NCI-H187 treated with DMSO at 0.1 percent for 48 hours (cell line): ENCODE data around the gene ERAP2.
A peak's percentile ranks its signal among the peaks of the same experiment; 100 is the strongest.
"Not testable (repeated sequence)": the region's sequence is repeated elsewhere in the genome, so short reads cannot be mapped to it uniquely, and the experiment has no call there.

Experiments used
- DNase-seq: peaks from one replicate; lab custom pipeline; 2025; lab: John Stamatoyannopoulos, UW

The ERAP2 gene, protein sequence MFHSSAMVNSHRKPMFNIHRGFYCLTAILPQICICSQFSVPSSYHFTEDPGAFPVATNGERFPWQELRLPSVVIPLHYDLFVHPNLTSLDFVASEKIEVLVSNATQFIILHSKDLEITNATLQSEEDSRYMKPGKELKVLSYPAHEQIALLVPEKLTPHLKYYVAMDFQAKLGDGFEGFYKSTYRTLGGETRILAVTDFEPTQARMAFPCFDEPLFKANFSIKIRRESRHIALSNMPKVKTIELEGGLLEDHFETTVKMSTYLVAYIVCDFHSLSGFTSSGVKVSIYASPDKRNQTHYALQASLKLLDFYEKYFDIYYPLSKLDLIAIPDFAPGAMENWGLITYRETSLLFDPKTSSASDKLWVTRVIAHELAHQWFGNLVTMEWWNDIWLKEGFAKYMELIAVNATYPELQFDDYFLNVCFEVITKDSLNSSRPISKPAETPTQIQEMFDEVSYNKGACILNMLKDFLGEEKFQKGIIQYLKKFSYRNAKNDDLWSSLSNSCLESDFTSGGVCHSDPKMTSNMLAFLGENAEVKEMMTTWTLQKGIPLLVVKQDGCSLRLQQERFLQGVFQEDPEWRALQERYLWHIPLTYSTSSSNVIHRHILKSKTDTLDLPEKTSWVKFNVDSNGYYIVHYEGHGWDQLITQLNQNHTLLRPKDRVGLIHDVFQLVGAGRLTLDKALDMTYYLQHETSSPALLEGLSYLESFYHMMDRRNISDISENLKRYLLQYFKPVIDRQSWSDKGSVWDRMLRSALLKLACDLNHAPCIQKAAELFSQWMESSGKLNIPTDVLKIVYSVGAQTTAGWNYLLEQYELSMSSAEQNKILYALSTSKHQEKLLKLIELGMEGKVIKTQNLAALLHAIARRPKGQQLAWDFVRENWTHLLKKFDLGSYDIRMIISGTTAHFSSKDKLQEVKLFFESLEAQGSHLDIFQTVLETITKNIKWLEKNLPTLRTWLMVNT

DNA sequence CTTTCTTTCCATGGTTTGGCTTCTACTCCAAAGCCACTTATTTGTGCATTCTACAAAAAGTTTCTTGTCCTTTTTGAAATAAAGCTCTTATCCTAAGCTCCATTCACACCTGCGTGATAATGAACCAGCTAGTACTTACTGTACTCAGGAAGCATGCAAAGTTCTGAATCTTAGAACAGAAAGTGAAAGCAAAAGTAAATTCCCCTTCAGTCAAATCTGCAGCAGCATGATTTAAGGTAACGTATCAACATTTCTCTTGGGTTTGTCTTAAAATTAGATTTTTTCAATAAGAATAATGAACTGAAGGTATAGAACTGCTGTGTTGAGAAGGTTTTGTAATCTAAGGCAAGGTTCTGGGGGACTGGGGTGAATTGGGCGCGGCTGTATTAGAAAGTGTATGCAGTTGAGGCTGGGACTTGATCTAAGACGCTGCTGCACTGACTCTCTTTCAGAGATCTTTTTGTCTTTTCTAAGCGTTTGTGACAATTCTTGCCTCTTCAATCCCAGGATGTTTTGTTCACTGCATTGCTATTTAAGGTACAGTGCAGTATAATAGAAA is at the start of gene ERAP2:
ERAP2 (plus strand) TSS at position 209 of the 559 bp plus-strand sequence. CDS start 3,186 bp downstream, outside the sequence.
- no peak for DNase-seq

DNA sequence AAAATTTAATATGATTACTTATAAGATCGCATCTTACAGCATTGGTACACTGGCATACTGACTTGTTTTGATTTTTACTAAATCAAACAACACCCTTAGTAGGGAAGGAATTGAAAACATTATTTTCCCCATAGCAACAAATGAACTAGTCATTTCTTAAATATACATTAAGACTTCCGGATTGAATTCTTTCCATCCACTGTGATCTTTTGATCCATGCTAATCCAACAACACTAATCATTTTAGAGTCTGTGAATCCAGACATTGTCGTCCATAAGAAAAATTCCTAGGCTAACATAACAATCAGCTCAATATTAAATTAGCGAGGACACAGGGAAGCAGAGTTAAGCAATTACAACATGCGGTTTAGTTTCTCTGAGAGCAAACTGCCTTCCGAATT is 47.0 kb upstream of the ERAP2 start:
- no peak for DNase-seq

DNA sequence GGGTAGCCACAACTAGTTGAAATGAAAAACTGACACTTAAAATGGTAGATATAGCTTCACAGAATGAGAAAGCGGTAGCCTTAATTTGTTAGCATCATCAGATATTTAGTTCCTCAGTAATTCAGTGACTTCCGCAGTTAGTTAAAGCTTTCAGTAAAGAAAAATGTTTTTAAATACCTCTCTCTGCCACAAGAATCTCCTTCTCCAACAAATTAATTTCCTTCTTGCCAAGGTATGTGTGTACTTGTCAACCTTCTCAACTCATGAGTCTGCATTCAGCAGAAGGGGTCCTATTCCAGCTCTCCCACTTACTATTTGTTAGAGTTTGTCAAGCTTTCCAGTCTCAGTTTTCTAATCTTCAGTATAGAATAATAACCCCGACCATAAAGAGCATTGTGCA is 42.3 kb upstream of the ERAP2 start:
- no peak for DNase-seq

DNA sequence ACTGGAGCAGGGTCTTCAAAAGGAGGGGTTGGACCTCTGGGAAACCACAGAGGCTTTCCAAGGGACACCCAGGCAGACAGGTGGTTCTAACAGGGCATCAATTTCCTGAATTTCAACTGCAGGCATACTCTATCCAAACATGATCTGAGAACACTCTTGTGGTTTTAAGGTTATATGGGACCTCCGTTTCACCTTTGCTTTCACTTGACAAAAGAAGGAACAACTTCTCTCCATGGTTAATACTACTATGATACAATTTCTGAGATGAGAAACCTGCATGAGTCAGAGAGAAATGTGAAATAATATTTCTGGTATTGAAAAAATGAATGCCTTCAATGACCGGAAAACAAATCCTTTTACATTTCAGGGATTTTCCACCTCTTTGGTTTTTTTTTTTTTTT is 40.5 kb upstream of the ERAP2 start:
- DNase-seq: no peak

DNA sequence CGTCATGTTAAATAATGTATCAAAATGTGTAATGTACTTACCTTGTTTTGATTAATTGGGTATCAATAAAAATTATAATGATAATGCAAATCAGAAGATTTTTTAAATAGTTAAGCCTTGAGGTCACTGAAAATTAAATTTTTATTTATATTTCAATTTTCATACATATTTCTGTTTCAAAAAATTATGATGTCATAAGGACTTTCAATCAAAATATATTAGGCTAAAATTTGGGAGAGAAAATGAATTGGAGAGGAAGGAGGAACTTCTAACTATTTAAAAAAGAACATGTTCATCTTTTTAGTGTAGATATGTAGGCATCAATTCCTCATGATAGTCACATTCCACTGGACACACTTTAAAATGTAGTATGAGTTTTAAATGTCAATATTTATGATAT is 39.5 kb upstream of the ERAP2 start:
- no peak for DNase-seq

DNA sequence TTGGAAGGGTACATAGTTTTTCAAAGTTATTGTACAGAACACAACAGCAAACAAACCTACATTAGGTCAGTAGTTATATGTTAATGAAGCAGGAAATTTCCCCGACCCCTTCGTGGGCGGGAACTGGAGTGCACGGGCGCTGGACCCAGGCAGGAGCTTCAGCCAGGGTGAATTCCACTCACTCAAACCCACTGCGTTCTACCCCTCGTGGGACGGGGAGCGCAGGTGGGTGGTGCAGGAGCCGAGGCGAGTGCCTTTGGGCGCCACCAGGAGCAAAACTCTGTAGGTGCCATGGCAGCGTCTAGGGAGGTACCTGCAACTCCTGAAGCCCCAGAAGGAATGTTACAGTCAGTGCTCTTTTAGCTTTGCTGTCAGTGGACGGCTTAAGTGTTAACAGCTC is 39.0 kb upstream of the ERAP2 start:
- no peak for DNase-seq

DNA sequence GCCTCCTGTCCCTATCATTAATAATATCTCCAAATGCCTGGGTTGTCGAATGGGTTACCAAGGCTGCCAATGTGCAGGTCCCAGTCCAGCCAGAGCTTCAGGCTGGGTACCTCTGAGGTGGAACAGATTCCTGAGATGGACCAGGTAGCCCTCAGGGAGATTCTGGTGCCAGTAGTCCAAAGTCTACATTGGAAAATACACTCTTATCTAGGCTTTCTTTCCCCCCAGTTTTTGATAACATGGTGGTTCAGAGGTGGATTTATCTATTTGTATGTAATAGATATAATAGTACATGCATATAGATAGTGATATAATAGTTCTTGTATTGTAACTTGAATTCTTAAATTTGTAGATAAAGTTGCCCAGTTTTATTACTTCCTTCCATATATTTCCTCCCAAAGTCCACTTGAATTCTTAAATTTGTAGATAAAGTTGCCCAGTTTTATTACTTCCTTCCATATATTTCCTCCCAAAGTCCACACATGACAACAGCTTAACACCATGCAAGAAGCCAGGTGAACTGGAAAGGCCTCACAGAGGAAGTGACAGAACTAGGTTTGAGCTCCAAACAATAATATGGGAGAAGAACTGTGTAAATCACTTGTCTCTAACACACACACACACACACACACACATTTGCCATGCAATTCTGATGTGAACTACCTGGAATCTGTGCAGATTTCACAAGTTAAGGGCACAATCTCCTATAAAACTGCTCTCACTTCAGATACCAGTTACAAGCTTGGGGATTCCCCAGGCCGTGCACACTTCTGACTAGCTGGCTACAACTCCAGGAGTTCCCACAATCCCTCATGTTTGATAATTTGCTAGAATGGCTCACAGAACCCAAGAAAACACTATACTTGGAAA is 37.9 kb upstream of the ERAP2 start:
- no peak for DNase-seq

DNA sequence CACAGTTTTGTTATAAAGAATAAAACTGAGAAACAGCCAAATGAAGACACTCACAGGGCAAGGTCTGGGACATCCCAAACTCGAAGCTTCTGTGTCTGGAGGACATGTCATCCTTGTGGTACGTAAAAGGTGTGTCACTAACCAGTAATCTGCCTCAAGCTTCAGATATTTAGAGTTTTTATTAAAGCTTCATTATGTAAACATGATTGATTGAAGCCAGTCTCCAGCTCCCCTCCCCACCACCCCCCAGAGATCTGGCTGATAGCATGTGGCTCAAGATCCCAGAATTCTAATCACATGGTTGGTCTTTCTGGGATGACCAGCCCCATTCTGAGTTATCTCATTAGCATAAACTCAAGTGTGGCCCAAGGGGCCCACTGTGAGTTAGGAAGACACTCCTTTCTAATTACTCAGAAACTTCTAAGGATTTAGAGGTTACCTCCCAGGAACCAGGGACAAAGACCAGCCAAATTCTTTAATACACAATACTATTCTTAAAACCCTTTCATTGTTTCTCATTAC is 37.2 kb upstream of the ERAP2 start:
- DNase-seq: no peak

DNA sequence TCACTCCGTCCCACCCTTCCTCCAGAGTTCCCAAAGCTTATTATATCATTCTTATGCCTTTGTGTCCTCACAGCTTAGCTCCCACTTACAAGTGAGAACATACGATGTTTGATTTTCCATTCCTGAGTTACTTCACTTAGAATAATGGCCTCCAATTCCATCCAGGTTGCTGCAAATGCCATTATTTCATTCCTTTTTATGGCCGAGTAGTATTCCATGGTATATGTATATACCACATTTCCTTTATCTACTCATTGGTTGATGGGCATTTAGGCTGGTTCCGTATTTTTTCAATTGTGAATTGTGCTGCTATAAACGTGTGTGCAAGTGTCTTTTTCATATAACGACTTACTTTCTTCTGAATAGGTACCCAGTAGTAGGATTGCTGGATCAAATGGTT is 34.4 kb upstream of the ERAP2 start:
- DNase-seq: not testable (repeated sequence)

DNA sequence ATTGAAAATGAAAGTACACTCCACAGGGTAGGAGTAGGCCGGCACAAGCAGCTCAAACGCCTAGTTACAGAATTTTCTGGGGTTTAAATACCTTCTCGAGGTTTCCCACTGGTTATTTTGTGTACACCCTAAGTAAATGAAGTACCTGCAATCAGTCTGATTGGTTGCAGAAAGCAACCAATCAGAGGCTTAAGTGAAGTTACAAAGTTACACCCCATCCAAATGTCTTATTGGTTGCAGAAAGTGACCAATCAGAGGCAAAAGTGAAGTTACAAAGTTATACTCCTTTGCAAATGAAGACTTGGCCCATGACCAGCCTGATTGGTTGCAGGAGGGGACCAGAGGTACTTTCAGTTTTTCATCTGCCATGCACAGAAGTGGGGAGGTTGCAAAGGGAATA is 33.2 kb upstream of the ERAP2 start:
- no peak for DNase-seq

DNA sequence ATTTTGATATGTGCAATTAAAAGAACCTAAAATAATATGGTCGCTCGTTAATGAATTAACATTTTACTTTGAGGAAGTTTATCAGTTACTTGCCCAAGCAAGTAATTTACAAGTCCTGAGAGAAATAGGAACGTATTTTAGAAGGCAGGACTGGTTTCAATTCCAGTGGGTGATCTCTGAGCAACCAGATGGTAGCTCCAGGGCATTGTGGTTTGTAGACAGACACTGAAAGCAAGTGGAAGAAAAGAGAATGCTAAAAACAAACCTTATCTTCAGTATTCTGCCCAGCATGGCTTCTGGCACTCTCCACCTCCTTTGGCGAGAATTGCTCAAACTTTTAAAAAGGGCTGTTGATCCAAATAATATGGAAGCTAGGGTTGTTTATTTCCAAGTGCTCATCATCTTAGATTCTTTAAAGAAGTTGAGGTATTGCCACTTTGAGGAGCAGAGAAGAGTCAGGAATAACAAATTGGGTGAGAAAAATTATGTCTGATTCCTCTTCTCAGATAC is 31.8 kb upstream of the ERAP2 start:
- no peak for DNase-seq

DNA sequence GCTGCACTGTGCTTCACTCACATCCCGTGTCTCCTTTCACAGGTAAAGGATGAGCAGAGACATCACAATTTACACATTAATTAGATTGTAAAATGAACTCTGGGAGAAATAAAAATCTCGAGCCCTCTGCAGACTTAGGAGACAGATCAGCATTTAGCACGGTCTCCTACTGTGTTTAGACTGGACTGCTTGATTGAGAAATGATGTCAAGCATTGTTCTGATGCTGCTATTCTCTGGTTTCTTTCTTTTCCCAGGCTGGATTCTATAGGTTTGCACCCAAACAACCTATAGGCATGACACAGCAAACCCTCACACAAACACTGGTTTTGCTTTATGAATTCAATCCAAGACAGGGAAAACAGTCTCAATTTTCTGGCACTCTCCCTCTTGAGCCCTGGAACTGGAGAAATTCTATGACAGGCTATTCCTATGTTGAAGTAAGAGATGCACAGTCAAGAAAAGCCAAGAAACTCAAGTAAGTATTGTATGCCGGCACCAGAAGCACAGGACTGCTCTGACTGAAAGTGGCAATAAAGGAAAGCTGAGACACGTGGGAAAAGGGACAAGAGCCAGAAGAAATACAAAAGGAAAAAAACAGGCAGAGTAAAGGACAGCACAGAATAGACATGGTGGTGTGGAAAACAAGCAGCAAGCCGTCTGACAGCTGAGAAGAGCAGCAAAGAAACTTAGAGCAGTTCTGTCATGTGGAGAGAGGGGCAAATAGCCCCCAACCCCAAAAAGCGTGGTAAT is 24.8 kb upstream of the ERAP2 start:
- DNase-seq: no peak

DNA sequence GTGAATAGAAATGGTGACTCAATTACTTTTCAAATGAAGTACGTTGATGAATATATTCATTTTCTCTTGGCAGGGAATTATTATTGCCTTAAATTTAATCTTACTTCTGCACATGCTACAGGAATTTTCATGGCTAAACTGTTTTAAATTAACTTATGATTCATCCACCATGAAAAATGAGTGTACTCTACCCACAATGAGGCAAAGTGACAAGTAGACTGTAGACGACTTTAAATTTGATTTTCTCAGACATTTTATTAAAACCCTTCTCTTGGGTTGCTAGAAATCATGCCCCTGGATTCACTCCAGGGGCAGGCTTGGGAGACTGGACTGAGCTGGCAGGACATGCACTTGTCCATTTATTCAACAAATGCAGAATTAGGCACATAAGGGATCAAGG is 23.5 kb upstream of the ERAP2 start:
- DNase-seq: no peak

DNA sequence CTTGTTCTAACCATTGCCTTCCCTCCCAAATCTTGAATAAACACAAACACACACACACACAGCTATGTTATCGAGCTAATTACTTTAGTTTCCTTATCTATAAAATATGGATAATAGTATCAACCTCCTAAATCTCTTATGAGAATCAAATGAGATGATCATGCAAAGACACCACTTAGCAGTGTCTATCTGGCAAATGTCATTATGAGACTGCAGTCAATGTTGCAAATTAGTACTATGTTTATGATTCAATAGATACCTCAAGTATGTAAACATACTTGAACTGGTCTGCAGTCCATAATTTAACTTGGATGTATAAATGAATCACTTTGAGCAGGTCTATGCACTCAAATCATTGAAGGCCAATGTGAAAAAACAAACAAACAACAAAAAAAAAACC is 22.2 kb upstream of the ERAP2 start:
- no peak for DNase-seq

DNA sequence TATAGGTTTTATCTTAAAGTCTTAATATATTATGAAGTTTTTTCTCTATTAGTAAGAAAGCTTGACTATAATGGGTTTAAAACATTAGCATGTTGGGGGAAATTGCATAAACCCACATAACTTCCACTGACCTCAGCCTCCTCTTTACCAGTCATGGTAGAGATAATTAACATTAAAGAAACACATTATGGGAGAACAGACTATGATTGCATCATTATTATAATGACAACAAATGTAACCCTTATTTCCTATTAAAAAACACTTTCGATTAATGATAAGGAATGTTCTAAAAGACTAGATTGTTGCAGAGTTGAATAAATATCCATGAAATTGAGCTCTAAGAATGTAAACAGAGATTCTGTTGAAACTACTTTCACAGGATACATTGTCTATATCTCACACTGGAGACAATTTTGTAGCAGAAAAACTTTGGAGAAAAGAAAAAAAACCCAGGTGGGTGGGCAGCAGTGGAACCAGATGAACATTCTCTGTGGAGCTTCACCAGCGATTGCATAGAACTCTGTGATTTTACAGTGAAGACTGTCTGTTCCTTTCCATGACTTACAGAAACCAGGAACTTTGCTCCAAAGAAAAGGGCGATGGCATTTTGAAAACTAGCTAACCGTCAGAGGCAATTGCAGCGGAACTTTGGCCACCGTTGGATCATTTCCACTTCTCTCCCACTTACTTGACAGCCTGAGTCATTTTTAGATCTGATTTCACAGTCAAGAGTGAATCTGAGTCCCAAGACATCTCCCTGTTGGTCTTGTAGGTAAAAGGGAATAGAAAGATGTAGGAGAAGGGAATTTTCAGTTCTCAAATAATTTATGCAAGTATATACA is 21.0 kb upstream of the ERAP2 start:
- no peak for DNase-seq

DNA sequence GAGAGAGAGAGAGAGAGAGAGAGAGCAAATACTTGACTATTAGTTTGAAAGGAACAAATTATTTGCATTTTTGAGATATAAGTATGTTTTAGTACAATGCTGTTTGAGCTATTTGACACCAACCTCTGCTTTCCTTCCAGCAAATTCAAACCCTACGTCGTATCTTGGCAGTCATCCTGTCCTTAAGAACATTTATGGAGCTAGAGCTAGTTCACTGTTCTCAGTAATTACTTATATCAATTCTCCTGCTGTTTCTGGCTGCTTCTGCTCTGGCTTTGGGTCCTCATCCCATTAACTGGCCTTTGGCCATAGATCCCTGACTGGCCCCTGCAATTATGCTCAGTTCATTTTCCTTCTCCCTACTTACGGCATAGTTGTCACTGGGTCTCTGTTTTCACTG is 19.9 kb upstream of the ERAP2 start:
- DNase-seq: no peak

DNA sequence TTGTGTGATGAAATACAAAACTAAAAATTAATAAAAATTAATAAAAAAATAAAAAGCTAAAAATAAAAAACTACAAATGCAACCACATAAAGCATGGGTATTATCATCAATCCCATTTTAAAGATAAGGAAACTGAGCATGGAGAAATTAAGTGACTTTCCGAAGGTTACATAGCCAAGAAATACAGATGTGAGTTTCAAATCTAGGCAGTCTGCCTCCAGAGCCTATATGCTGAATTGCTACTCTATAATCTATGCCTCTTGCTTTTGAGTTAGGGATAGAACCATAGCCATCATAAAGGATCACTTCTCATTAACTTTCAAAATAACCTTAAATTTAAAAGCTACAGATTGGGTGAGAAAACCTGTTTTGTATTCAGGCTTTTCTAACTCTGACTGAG is 18.8 kb upstream of the ERAP2 start:
- DNase-seq: no peak

DNA sequence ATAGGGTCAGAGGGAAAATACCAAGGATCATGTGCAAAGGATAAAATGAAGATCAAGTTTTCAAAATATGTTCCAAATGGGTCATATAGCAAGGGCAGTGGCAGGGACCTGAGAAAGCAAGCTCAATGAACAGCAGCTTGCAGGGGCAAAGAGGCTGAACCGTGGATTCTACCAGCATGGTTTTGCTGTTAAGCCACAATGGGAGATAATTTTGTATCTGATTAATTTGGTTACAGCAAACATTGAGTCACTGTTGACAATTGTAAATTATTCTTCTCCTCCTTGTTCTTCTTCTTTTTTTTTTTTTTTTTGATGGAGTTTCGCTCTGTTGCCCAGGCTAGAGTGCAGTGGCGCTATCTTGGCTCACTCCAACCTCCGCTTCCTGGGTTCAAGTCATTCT is 18.4 kb upstream of the ERAP2 start:
- DNase-seq: no peak

DNA sequence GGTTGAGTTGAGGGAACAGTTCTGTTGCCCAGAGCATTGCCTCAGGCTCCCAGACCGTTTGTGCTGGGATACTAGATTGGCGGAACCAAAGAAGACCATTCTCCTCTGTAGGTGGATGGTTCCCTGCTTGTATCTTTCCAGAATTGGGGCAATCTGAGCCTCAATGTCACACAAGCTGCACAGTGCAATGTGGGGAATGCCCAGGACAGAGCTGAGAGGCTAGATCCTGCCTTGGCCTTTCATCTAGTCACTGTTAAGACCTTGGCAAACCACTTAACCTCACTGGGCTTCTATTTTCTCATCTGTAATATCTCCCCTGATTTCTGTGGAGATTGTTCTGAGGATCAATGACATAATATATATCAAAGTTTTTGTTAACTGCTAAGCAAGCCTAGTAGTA is 16.9 kb upstream of the ERAP2 start:
- no peak for DNase-seq

DNA sequence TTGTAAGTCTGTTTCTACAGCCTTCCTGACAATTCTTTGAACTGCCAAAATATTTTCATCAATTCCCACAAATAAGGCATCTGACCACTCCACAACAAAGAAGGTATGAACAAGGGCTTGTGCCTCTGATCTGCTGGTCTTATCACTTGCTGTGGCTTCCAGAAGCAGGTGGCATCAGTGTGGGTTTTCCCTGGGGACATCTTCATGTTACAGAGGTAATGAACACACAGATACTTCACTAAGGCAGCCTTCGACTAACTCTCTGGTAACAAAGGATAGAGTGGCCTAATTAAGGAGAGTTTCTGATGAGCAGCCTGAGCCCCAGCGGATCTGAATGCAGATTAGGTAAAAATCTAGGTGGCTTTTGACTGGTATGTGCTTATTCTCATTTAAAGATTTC is 15.2 kb upstream of the ERAP2 start:
- DNase-seq: peak; percentile 75
